C4-2B (cell line): Measurements from ENCODE around the gene TAF8.

Source experiments
- CTCF ChIP-seq: fragments of 450-650 bp; conservative IDR thresholded peaks from 2 replicates; pipeline ENCODE4 v1.5.1; 2017; ENCODE audit warnings: mild to moderate bottlenecking
- ZFX ChIP-seq: fragments of 450-650 bp; IDR thresholded peaks from 2 replicates; pipeline ENCODE4 v1.6.1; 2017

GRCh38 chr6:42042108-42042507, 8.2 kb upstream of the TAF8 start:
- TF ChIP-seq CTCF (no peak), ZFX (no peak)
